Subcutaneous abdominal adipose tissue (tissue), 5 donors: Measurements from ENCODE around the gene CLEC4G.
A peak's percentile ranks its signal among the peaks of the same experiment; 100 is the strongest.

Experiments
- H3K27ac ChIP-seq: one replicate; pipeline ENCODE4 v1.7.0; 2013; ENCODE audit warnings: low read depth, mild to moderate bottlenecking, inconsistent platforms, low read length, moderate library complexity
- H3K27me3 ChIP-seq, 5 donors: one replicate each; pipeline ENCODE4 v1.7.0; 2013; ENCODE audit warnings: low read length in 5 of 5, inconsistent platforms in 1 of 5; ENCODE audit not compliant: control insufficient read depth in 5 of 5, insufficient read depth in 4 of 5
- H3K36me3 ChIP-seq, 5 donors: one replicate each; pipeline ENCODE4 v1.7.0; 2013; ENCODE audit warnings: low read length in 5 of 5; ENCODE audit not compliant: control insufficient read depth in 5 of 5, insufficient read depth in 5 of 5
- H3K4me1 ChIP-seq, 5 donors: one replicate each; pipeline ENCODE4 v1.7.0; 2013; ENCODE audit warnings: low read length in 5 of 5, mild to moderate bottlenecking in 3 of 5, moderate library complexity in 1 of 5; ENCODE audit not compliant: control insufficient read depth in 5 of 5, insufficient read depth in 5 of 5
- H3K4me3 ChIP-seq, 5 donors: one replicate each; pipeline ENCODE4 v1.7.0; 2013; ENCODE audit warnings: low read length in 5 of 5, low read depth in 1 of 5
- H3K9ac ChIP-seq, 5 donors: one replicate each; pipeline ENCODE4 v1.7.0; 2013; ENCODE audit warnings: low read length in 5 of 5, mild to moderate bottlenecking in 4 of 5, moderate library complexity in 3 of 5
- H3K9me3 ChIP-seq, 5 donors: one replicate each; pipeline ENCODE4 v1.7.0; 2013; ENCODE audit warnings: low read length in 5 of 5; ENCODE audit not compliant: control insufficient read depth in 5 of 5
- donor health status: healthy.
- donor health status: healthy.
- donor health status: healthy.
- donor health status: healthy.
- donor health status: healthy.

Gene CLEC4G

GRCh38 chr19:7709932-7710460 is 21.9 kb downstream of the CLEC4G start:
- peaks cover 0 to 20% (median 0%) of the 10 kb centered on the region in 5 donors for H3K4me1 ChIP-seq
- H3K9me3 ChIP-seq = no peaks in the 10 kb centered on the region
- H3K27me3 ChIP-seq = no peaks in the 10 kb centered on the region
- H3K36me3 ChIP-seq = no peaks in the 10 kb centered on the region
- H3K9ac ChIP-seq = no peak overlapping the region
- H3K4me3 ChIP-seq = no peak overlapping the region
- no peak overlapping the region for H3K27ac ChIP-seq

- H3K9me3 ChIP-seq = no peaks in the 10 kb centered on the region
- peak overlapping the region in 2 of 5 donors; percentile 4 to 45 for H3K9ac ChIP-seq
- H3K4me3 ChIP-seq = no peak overlapping the region
- peak overlapping the region; percentile 65 for H3K27ac ChIP-seq
- peaks cover 0 to 31% (median 3%) of the 10 kb centered on the region in 5 donors for H3K4me1 ChIP-seq
- no peaks in the 10 kb centered on the region for H3K36me3 ChIP-seq
- H3K27me3 ChIP-seq = peaks cover 0 to 10% (median 4%) of the 10 kb centered on the region in 5 donors
Observed at GRCh38 chr19:7706955-7707456, 24.9 kb downstream of the CLEC4G start.

GRCh38 chr19:7706188-7706954 is 25.5 kb downstream of the CLEC4G start:
- H3K4me3 ChIP-seq = peak overlapping the region in 2 of 5 donors; percentile 9 to 25
- peak overlapping the region in 2 of 5 donors; percentile 7 to 45 for H3K9ac ChIP-seq
- no peaks in the 10 kb centered on the region for H3K9me3 ChIP-seq
- peaks cover 0 to 33% (median 3%) of the 10 kb centered on the region in 5 donors for H3K4me1 ChIP-seq
- no peaks in the 10 kb centered on the region for H3K36me3 ChIP-seq
- peak overlapping the region; percentile 65 for H3K27ac ChIP-seq
- H3K27me3 ChIP-seq = peaks cover 0 to 11% (median 6%) of the 10 kb centered on the region in 5 donors

- Histone ChIP-seq H3K27me3 (peaks cover 0 to 11% (median 7%) of the 10 kb centered on the region in 5 donors), H3K9ac (peak overlapping the region in 1 of 5 donors; percentile 7), H3K4me3 (peak overlapping the region in 1 of 5 donors; percentile 9), H3K9me3 (no peaks in the 10 kb centered on the region), H3K4me1 (peaks cover 0 to 33% (median 3%) of the 10 kb centered on the region in 5 donors), H3K27ac (peak overlapping the region; percentile 65), H3K36me3 (no peaks in the 10 kb centered on the region)
Observed at GRCh38 chr19:7705387-7706187, 26.3 kb downstream of the CLEC4G start.

GRCh38 chr19:7704280-7705060 is 27.4 kb downstream of the CLEC4G start:
- Histone ChIP-seq H3K27me3 (peaks cover 0 to 11% (median 7%) of the 10 kb centered on the region in 5 donors), H3K9me3 (no peaks in the 10 kb centered on the region), H3K27ac (no peak overlapping the region), H3K4me1 (peaks cover 0 to 35% (median 3%) of the 10 kb centered on the region in 5 donors), H3K4me3 (no peak overlapping the region), H3K36me3 (no peaks in the 10 kb centered on the region), H3K9ac (no peak overlapping the region)

GRCh38 chr19:7703332-7703731 is 28.6 kb downstream of the CLEC4G start:
- H3K27ac ChIP-seq = no peak overlapping the region

GRCh38 chr19:7701654-7702457 is 30.1 kb downstream of the CLEC4G start, which contains the start of gene FCER2:
Gene FCER2, minus strand, starts transcription at chr19:7702131. Its CDS starts 2,371 bp downstream, at chr19:7699760.
- H3K27me3 ChIP-seq = peaks cover 14 to 31% (median 23%) of the 10 kb centered on the region in 5 donors
- no peak within 1 kb of the TSS for H3K27ac ChIP-seq
- no peak within 1 kb of the TSS for H3K4me3 ChIP-seq
- H3K36me3 ChIP-seq = no peaks in the 10 kb centered on the region
- no peak within 1 kb of the TSS for H3K9ac ChIP-seq
- peaks cover 0 to 30% (median 4%) of the 10 kb centered on the region in 5 donors for H3K4me1 ChIP-seq
- no peaks in the 10 kb centered on the region for H3K9me3 ChIP-seq

More at GRCh38 chr19:7703332-7703731, 28.6 kb downstream of the CLEC4G start:
- H3K36me3 ChIP-seq = no peaks in the 10 kb centered on the region
- peaks cover 0 to 39% (median 4%) of the 10 kb centered on the region in 5 donors for H3K4me1 ChIP-seq
- no peak overlapping the region for H3K4me3 ChIP-seq
- peaks cover 4 to 19% (median 13%) of the 10 kb centered on the region in 5 donors for H3K27me3 ChIP-seq
- no peak overlapping the region for H3K9ac ChIP-seq
- H3K9me3 ChIP-seq = no peaks in the 10 kb centered on the region

GRCh38 chr19:7701049-7701653 is 30.8 kb downstream of the CLEC4G start:
- Histone ChIP-seq H3K4me1 (peaks cover 0 to 23% (median 4%) of the 10 kb centered on the region in 5 donors), H3K27me3 (peaks cover 15 to 31% (median 23%) of the 10 kb centered on the region in 5 donors), H3K27ac (no peak overlapping the region), H3K9ac (no peak overlapping the region), H3K4me3 (no peak overlapping the region), H3K36me3 (no peaks in the 10 kb centered on the region), H3K9me3 (no peaks in the 10 kb centered on the region)
